ENCODE data around the gene TBCB. TPM values are rescaled to one million over a fixed set of nuclear protein-coding genes. Genes with fewer than 3 reads are reported as not detected.

The TBCB gene
- polyA plus RNA-seq, 3 donors: 167 to 233 (median 178) TPM

- intact Hi-C loops (cut with micrococcal nuclease): no loop called here
- TF ChIP-seq CTCF (IDR thresholded peaks at IDR 0.05): no peak
- no peaks in the 10 kb centered on the region for H3K4me1 Mint-ChIP-seq
- Histone ChIP-seq H2AFZ (ENCODE audit: insufficient read depth, low read depth, low read length, poor library complexity, severe bottlenecking) (no peak overlapping the region), H3K27ac (ENCODE audit: low read depth in 1 of 2, low read length in 2 of 2) (no peak overlapping the region), H3K79me2 (ENCODE audit: insufficient read depth, low read length) (no peaks in the 10 kb centered on the region), H3K9me3 (replicated peaks in 1 of 2; ENCODE audit: control insufficient read depth in 1 of 2, insufficient read depth in 1 of 2, low read length in 2 of 2) (no peaks in the 10 kb centered on the region), H3K4me3 (replicated peaks in 1 of 3; ENCODE audit: low read depth in 2 of 3, low read length in 3 of 3) (no peak overlapping the region), H4K20me1 (ENCODE audit: insufficient read depth, low read length) (no peaks in the 10 kb centered on the region), H3K27me3 (ENCODE audit: control insufficient read depth in 2 of 2, insufficient read depth in 2 of 2, low read length in 2 of 2) (no peaks in the 10 kb centered on the region), H3K9ac (ENCODE audit: insufficient read depth, low read length, poor library complexity, severe bottlenecking) (no peak overlapping the region), H3K4me2 (replicated peaks; ENCODE audit: extremely low read depth, low read length, poor library complexity, severe bottlenecking) (no peak overlapping the region), H3K4me1 (ENCODE audit: control insufficient read depth in 1 of 2, insufficient read depth in 2 of 2, low read length in 2 of 2) (no peaks in the 10 kb centered on the region), H3K36me3 (replicated peaks in 1 of 2; ENCODE audit: control insufficient read depth in 1 of 2, insufficient read depth in 2 of 2, low read length in 2 of 2) (peaks cover 4 to 19% of the 10 kb centered on the region in 2 donors)
- no peak for DNase-seq
- peak overlapping the region in 2 of 7 donors; percentile 19 to 21 for H3K27ac Mint-ChIP-seq
- H3K9me3 Mint-ChIP-seq: peaks cover 0 to 3% (median 0%) of the 10 kb centered on the region in 7 donors
- no peaks in the 10 kb centered on the region for H3K27me3 Mint-ChIP-seq (ENCODE audit: low read depth in 3 of 3)
- peaks cover 15 to 46% of the 10 kb centered on the region in 2 donors for H3K36me3 Mint-ChIP-seq
- 97% methylated on average over 8 of the region's 12 CpGs for WGBS (ENCODE audit: insufficient coverage)
- no peak overlapping the region for H3K4me3 Mint-ChIP-seq
Measured at GRCh38 chr19:36163813-36164212, 48.5 kb downstream of the TBCB start.

GRCh38 chr19:36169084-36169760 is 54.0 kb downstream of the TBCB start:
- 97% methylated on average over 7 of the region's 9 CpGs for WGBS (ENCODE audit: insufficient coverage)
- no peak overlapping the region for H3K9ac ChIP-seq (ENCODE audit: insufficient read depth, low read length, poor library complexity, severe bottlenecking)
- peaks cover 0 to 20% of the 10 kb centered on the region in 2 donors for H3K36me3 Mint-ChIP-seq
- H3K27ac ChIP-seq (ENCODE audit: low read depth in 1 of 2, low read length in 2 of 2): no peak overlapping the region
- peaks cover 0 to 5% of the 10 kb centered on the region in 2 donors for H3K4me1 ChIP-seq (ENCODE audit: control insufficient read depth in 1 of 2, insufficient read depth in 2 of 2, low read length in 2 of 2)
- no peak overlapping the region for H3K4me2 ChIP-seq (replicated peaks; ENCODE audit: extremely low read depth, low read length, poor library complexity, severe bottlenecking)
- no peak overlapping the region for H3K4me3 ChIP-seq (replicated peaks in 1 of 3; ENCODE audit: low read depth in 2 of 3, low read length in 3 of 3)
- DNase-seq: no peak
- no peaks in the 10 kb centered on the region for H3K27me3 ChIP-seq (ENCODE audit: control insufficient read depth in 2 of 2, insufficient read depth in 2 of 2, low read length in 2 of 2)
- no peaks in the 10 kb centered on the region for H3K27me3 Mint-ChIP-seq (ENCODE audit: low read depth in 3 of 3)
- no peaks in the 10 kb centered on the region for H3K79me2 ChIP-seq (ENCODE audit: insufficient read depth, low read length)
- no peaks in the 10 kb centered on the region for H3K9me3 Mint-ChIP-seq
- H3K9me3 ChIP-seq (replicated peaks in 1 of 2; ENCODE audit: control insufficient read depth in 1 of 2, insufficient read depth in 1 of 2, low read length in 2 of 2): no peaks in the 10 kb centered on the region
- H4K20me1 ChIP-seq (ENCODE audit: insufficient read depth, low read length): no peaks in the 10 kb centered on the region
- peaks cover 0 to 6% of the 10 kb centered on the region in 2 donors for H3K36me3 ChIP-seq (replicated peaks in 1 of 2; ENCODE audit: control insufficient read depth in 1 of 2, insufficient read depth in 2 of 2, low read length in 2 of 2)
- H3K4me1 Mint-ChIP-seq: peaks cover 3% of the 10 kb centered on the region
- no peak overlapping the region for H2AFZ ChIP-seq (ENCODE audit: insufficient read depth, low read depth, low read length, poor library complexity, severe bottlenecking)
- intact Hi-C loops (cut with micrococcal nuclease): no loop called here
- peak overlapping the region in 1 of 7 donors; percentile 5 for H3K27ac Mint-ChIP-seq
- TF ChIP-seq CTCF (IDR thresholded peaks at IDR 0.05): no peak
- no peak overlapping the region for H3K4me3 Mint-ChIP-seq

All from CD14-positive monocyte (primary cell).